CD14-positive monocyte (primary cell): ENCODE measurements around the gene MAPK1IP1L. TPM values are rescaled to one million over a fixed set of nuclear protein-coding genes. Genes with fewer than 3 reads are reported as not detected.

Experiments
- DNase-seq, 3 donors: peaks; one replicate each; pipeline ENCODE4 v3.0.0-alpha.2; 2011 to 2022
- H2AFZ ChIP-seq: 2 replicates; pipeline ENCODE4 v1.6.0; 2012; ENCODE audit warnings: mild to moderate bottlenecking, low read depth, low read length, inconsistent platforms; ENCODE audit not compliant: insufficient read depth, poor library complexity, severe bottlenecking
- H3K27ac ChIP-seq, 2 donors: 1 replicate in 1 of 2; 2 replicates in 1 of 2; pipeline ENCODE4 v1.5.1; 2012 to 2013; ENCODE audit warnings: low read length in 2 of 2, control low read depth in 1 of 2, inconsistent platforms in 1 of 2, low read depth in 1 of 2, mild to moderate bottlenecking in 1 of 2
- H3K27me3 ChIP-seq, 2 donors: one replicate each; pipeline versions ENCODE4 v1.6.0 to v1.6.1; 2011 to 2013; ENCODE audit warnings: low read length in 2 of 2; ENCODE audit not compliant: control insufficient read depth in 2 of 2, insufficient read depth in 2 of 2
- H3K36me3 ChIP-seq, 2 donors: replicated peaks in 1 of 2; 1 replicate in 1 of 2; 2 replicates in 1 of 2; pipeline versions ENCODE4 v1.5.1 to v1.6.1; 2012 to 2013; ENCODE audit warnings: low read length in 2 of 2, control low read depth in 1 of 2, inconsistent platforms in 1 of 2, mild to moderate bottlenecking in 1 of 2; ENCODE audit not compliant: insufficient read depth in 2 of 2, control insufficient read depth in 1 of 2
- H3K4me1 ChIP-seq, 2 donors: 1 replicate in 1 of 2; 2 replicates in 1 of 2; pipeline versions ENCODE4 v1.5.1 to v1.6.1; 2012 to 2013; ENCODE audit warnings: low read length in 2 of 2, control low read depth in 1 of 2, inconsistent platforms in 1 of 2, mild to moderate bottlenecking in 1 of 2, moderate library complexity in 1 of 2; ENCODE audit not compliant: insufficient read depth in 2 of 2, control insufficient read depth in 1 of 2
- H3K4me2 ChIP-seq: replicated peaks from 2 replicates; pipeline ENCODE3; 2012; ENCODE audit warnings: low read length, moderate library complexity, mild to moderate bottlenecking; ENCODE audit not compliant: poor library complexity, severe bottlenecking; ENCODE audit errors: extremely low read depth
- H3K4me3 ChIP-seq, 3 experiments: fragments of 200-600 bp in 1 of 3; sonication (generic) in 1 of 3; replicated peaks in 1 of 3; 1 replicate in 2 of 3; 2 replicates in 1 of 3; pipeline ENCODE4 v1.5.1; 2011 to 2013; ENCODE audit warnings: low read length in 3 of 3, mild to moderate bottlenecking in 3 of 3, control low read depth in 2 of 3, low read depth in 2 of 3, inconsistent platforms in 1 of 3, moderate library complexity in 1 of 3
- H3K79me2 ChIP-seq: 2 replicates; pipeline ENCODE4 v1.6.0; 2012; ENCODE audit warnings: mild to moderate bottlenecking, control low read depth, inconsistent platforms, low read length, moderate library complexity; ENCODE audit not compliant: insufficient read depth
- H3K9ac ChIP-seq: 2 replicates; pipeline ENCODE4 v1.6.0; 2017; ENCODE audit warnings: low read length, mild to moderate bottlenecking; ENCODE audit not compliant: insufficient read depth, poor library complexity, severe bottlenecking
- H3K9me3 ChIP-seq, 2 donors: replicated peaks in 1 of 2; 1 replicate in 1 of 2; 2 replicates in 1 of 2; pipeline versions ENCODE4 v1.5.1 to v1.6.1; 2012 to 2013; ENCODE audit warnings: low read length in 2 of 2, control low read depth in 1 of 2; ENCODE audit not compliant: control insufficient read depth in 1 of 2, insufficient read depth in 1 of 2
- H4K20me1 ChIP-seq: 2 replicates; pipeline ENCODE4 v1.6.0; 2012; ENCODE audit warnings: mild to moderate bottlenecking, low read length, control low read depth, moderate library complexity; ENCODE audit not compliant: insufficient read depth
- H3K27ac Mint-ChIP-seq, 7 donors: one replicate each; pipeline ENCODE4 v1.8.0; 2020; ENCODE audit warnings: mild to moderate bottlenecking in 7 of 7, mixed read lengths in 7 of 7, moderate library complexity in 6 of 7, inconsistent platforms in 2 of 7
- H3K27me3 Mint-ChIP-seq, 3 donors: one replicate each; pipeline ENCODE4 v1.8.0; 2021 to 2022; ENCODE audit warnings: low read depth in 3 of 3, mild to moderate bottlenecking in 3 of 3, mixed read lengths in 3 of 3, moderate library complexity in 3 of 3, inconsistent platforms in 1 of 3
- H3K36me3 Mint-ChIP-seq, 2 donors: one replicate each; pipeline ENCODE4 v1.8.0; 2020; ENCODE audit warnings: mixed read lengths in 2 of 2, inconsistent platforms in 1 of 2, mild to moderate bottlenecking in 1 of 2
- H3K4me1 Mint-ChIP-seq: one replicate; pipeline ENCODE4 v1.8.0; 2020; ENCODE audit warnings: mild to moderate bottlenecking, mixed read lengths
- H3K4me3 Mint-ChIP-seq, 2 donors: one replicate each; pipeline ENCODE4 v1.8.0; 2020; ENCODE audit warnings: mild to moderate bottlenecking in 2 of 2, mixed read lengths in 2 of 2, moderate library complexity in 1 of 2
- H3K9me3 Mint-ChIP-seq, 7 donors: one replicate each; pipeline ENCODE4 v1.8.0; 2020 to 2022; ENCODE audit warnings: mixed read lengths in 7 of 7, mild to moderate bottlenecking in 6 of 7, moderate library complexity in 6 of 7, inconsistent platforms in 2 of 7
- WGBS: methylation state at CpG from one replicate; pipeline ENCODE4 v1.1.5; 2013; ENCODE audit warnings: missing lambda C conversion rate; ENCODE audit not compliant: insufficient coverage; 5-methylcytosine and 5-hydroxymethylcytosine counted together
- intact Hi-C, 2 donors: fragments of 100-400 bp; cut with micrococcal nuclease; formaldehyde crosslinking; loops; one replicate each; pipeline versions ENCODE4 v1.15.0 to v1.15.1; 2023
- polyA plus RNA-seq, 3 donors: library from polyadenylated mRNA; depleted of rRNA in 1 of 3; unstranded in 2 of 3; stranded (reverse) in 1 of 3; fragments of 300-500 nt in 2 of 3; fragments of >200 nt in 1 of 3; fragmentation: Illumina TruSeq in 2 of 3; gene quantifications; 1 replicate in 2 of 3; 2 replicates in 1 of 3; pipeline ENCODE4 v1.2.3, GENCODE V29; 2012 to 2021
- TF ChIP-seq, protein P1 (sequence below): fragments of 200-600 bp; IDR thresholded peaks from one replicate; pipeline ENCODE4 v1.8.0; 2022; ENCODE audit warnings: antibody characterized with exemption, mild to moderate bottlenecking

The MAPK1IP1L gene
- polyA plus RNA-seq, 3 donors, result 44.8 to 89.8 (median 67.8) TPM

DNA sequence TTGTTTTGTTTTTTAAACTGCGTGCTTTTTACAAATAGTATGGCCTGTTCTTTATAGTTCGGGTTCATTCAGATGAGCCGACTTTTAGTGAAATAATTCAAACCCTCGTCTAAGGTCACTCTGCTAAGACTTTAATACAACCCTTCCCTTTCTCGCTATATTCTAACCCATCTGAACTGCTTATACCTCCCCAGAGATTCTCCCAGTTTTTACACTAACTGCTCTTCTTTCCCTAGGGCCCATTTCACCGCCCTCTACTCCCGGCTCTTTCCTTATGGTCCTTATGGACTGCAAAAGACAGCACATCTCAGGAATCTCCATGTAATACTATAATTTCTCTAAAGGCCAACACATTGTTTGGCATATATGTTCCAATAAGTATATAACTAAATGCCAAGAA lies 2.1 kb downstream of the MAPK1IP1L start:
- Mint-ChIP-seq H3K27ac (peak overlapping the region in 6 of 7 donors; percentile 8 to 97 (median 68)), H3K27me3 (peaks cover 0 to 3% (median 2%) of the 10 kb centered on the region in 3 donors), H3K4me3 (no peak overlapping the region), H3K9me3 (no peaks in the 10 kb centered on the region), H3K36me3 (peaks cover 20 to 31% of the 10 kb centered on the region in 2 donors), H3K4me1 (peaks cover 27% of the 10 kb centered on the region)
- no peak for DNase-seq
- H3K27ac ChIP-seq, result peak overlapping the region in 1 of 2 donors; percentile 99
- intact Hi-C loops, result loop anchor here in 1 of 2 donors (5.0 kb wide), 1 partner anchor 34 kb away; no protein-coding TSS in a partner anchor
- 97% methylated on average over 7 of the region's 7 CpGs for WGBS
- H3K79me2 ChIP-seq, result peaks cover 70% of the 10 kb centered on the region
- no peaks in the 10 kb centered on the region for H3K9me3 ChIP-seq
- TF ChIP-seq, protein P1, sequence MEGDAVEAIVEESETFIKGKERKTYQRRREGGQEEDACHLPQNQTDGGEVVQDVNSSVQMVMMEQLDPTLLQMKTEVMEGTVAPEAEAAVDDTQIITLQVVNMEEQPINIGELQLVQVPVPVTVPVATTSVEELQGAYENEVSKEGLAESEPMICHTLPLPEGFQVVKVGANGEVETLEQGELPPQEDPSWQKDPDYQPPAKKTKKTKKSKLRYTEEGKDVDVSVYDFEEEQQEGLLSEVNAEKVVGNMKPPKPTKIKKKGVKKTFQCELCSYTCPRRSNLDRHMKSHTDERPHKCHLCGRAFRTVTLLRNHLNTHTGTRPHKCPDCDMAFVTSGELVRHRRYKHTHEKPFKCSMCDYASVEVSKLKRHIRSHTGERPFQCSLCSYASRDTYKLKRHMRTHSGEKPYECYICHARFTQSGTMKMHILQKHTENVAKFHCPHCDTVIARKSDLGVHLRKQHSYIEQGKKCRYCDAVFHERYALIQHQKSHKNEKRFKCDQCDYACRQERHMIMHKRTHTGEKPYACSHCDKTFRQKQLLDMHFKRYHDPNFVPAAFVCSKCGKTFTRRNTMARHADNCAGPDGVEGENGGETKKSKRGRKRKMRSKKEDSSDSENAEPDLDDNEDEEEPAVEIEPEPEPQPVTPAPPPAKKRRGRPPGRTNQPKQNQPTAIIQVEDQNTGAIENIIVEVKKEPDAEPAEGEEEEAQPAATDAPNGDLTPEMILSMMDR, result no peak
- no peak overlapping the region for H3K4me3 ChIP-seq
- peaks cover 4 to 37% of the 10 kb centered on the region in 2 donors for H3K36me3 ChIP-seq
- H3K9ac ChIP-seq, result no peak overlapping the region
- no peaks in the 10 kb centered on the region for H3K27me3 ChIP-seq
- H3K4me2 ChIP-seq, result no peak overlapping the region
- H2AFZ ChIP-seq, result no peak overlapping the region
- peaks cover 66% of the 10 kb centered on the region for H4K20me1 ChIP-seq
- H3K4me1 ChIP-seq, result peaks cover 17 to 19% of the 10 kb centered on the region in 2 donors

DNA sequence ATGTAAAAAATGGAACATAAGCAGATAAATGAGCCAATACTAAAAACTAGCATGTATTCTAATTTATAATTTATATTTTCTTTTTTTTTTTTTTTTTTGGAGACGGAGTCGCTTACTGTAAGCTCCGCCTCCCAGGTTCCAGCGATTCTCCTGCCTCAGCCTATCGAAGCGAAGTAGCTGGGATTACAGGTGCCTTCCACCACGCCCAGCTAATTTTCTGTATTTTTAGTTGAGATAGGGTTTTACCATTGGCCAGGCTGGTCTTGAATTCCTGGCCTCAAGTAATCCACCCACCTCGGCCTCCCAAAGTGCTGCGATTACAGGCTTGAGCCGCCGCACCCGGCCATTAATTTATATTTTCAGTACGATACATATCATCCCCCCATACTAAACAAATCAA lies 2.7 kb downstream of the MAPK1IP1L start:
- WGBS, result 96% methylated on average over 4 of the region's 13 CpGs
- H3K9me3 ChIP-seq, result no peaks in the 10 kb centered on the region
- no peak overlapping the region for H2AFZ ChIP-seq
- peaks cover 27% of the 10 kb centered on the region for H3K4me1 Mint-ChIP-seq
- H3K4me3 ChIP-seq, result no peak overlapping the region
- no peak overlapping the region for H3K27ac Mint-ChIP-seq
- H3K27me3 ChIP-seq, result no peaks in the 10 kb centered on the region
- peaks cover 0 to 3% (median 2%) of the 10 kb centered on the region in 3 donors for H3K27me3 Mint-ChIP-seq
- no peak overlapping the region for H3K27ac ChIP-seq
- peaks cover 20 to 32% of the 10 kb centered on the region in 2 donors for H3K36me3 Mint-ChIP-seq
- intact Hi-C loops, result loop anchor here in 1 of 2 donors (5.0 kb wide), 1 partner anchor 33 kb away; no protein-coding TSS in a partner anchor
- TF ChIP-seq, protein P1, result no peak
- H3K36me3 ChIP-seq, result peaks cover 4 to 38% of the 10 kb centered on the region in 2 donors
- peaks cover 17 to 19% of the 10 kb centered on the region in 2 donors for H3K4me1 ChIP-seq
- H3K79me2 ChIP-seq, result peaks cover 76% of the 10 kb centered on the region
- H4K20me1 ChIP-seq, result peaks cover 72% of the 10 kb centered on the region
- no peak overlapping the region for H3K4me2 ChIP-seq
- H3K9ac ChIP-seq, result no peak overlapping the region
- no peak for DNase-seq
- no peaks in the 10 kb centered on the region for H3K9me3 Mint-ChIP-seq
- no peak overlapping the region for H3K4me3 Mint-ChIP-seq
